Measurements from ENCODE around the gene GRIA1. TPM values are rescaled to one million over a fixed set of nuclear protein-coding genes. Genes with fewer than 3 reads are reported as not detected.

Gene GRIA1
- total RNA-seq, 4 donors from 2014 or later: 0.12 to 0.19 TPM; not detected in 2

GRCh38 chr5:153818626-153819025 is 328.2 kb downstream of the GRIA1 start:
- Histone ChIP-seq H3K9me3 (no peaks in the 10 kb centered on the region), H3K4me3 (no peak overlapping the region), H3K4me1 (no peaks in the 10 kb centered on the region), H3K27ac (no peak overlapping the region), H3K27me3 (no peaks in the 10 kb centered on the region), H3K36me3 (no peaks in the 10 kb centered on the region)
- intact Hi-C loops (cut with DNase I): no loop called here
- 92 to 93% methylated on average over 2 of the region's 2 CpGs for WGBS, 2 donors
- TF ChIP-seq POLR2A (IDR thresholded peaks at IDR 0.05): no peak
- DNase-seq: no peak

GRCh38 chr5:153823036-153823435 is 332.6 kb downstream of the GRIA1 start:
- Histone ChIP-seq H3K4me3 (no peak overlapping the region), H3K27me3 (no peaks in the 10 kb centered on the region), H3K9me3 (no peaks in the 10 kb centered on the region), H3K4me1 (no peaks in the 10 kb centered on the region), H3K27ac (no peak overlapping the region), H3K36me3 (no peaks in the 10 kb centered on the region)
- intact Hi-C loops (cut with DNase I): no loop called here
- TF ChIP-seq POLR2A (IDR thresholded peaks at IDR 0.05): no peak
- no peak for TF ChIP-seq CTCF (IDR thresholded peaks at IDR 0.05)
- no peak for DNase-seq
- 29 to 51% methylated on average over 3 of the region's 3 CpGs for WGBS, 2 donors

- intact Hi-C loops (cut with DNase I): no loop called here
- no peaks in the 10 kb centered on the region for H3K27me3 ChIP-seq
- H3K4me1 ChIP-seq: no peaks in the 10 kb centered on the region
- H3K4me3 ChIP-seq: no peak overlapping the region
- no peaks in the 10 kb centered on the region for H3K36me3 ChIP-seq
- WGBS, 2 donors: 32 to 42% methylated on average over 6 of the region's 6 CpGs
- H3K27ac ChIP-seq: no peak overlapping the region
- no peaks in the 10 kb centered on the region for H3K9me3 ChIP-seq
- DNase-seq: no peak
- TF ChIP-seq CTCF (IDR thresholded peaks at IDR 0.05): no peak
- TF ChIP-seq POLR2A (IDR thresholded peaks at IDR 0.05): no peak
These were observed 334.4 kb downstream of the GRIA1 start for GRCh38 chr5:153824909-153825308.

GRCh38 chr5:153827397-153827796 is 336.9 kb downstream of the GRIA1 start:
- no peak for TF ChIP-seq CTCF (IDR thresholded peaks at IDR 0.05)
- TF ChIP-seq POLR2A (IDR thresholded peaks at IDR 0.05): no peak
- Histone ChIP-seq H3K27me3 (no peaks in the 10 kb centered on the region), H3K4me1 (no peaks in the 10 kb centered on the region), H3K9me3 (no peaks in the 10 kb centered on the region), H3K36me3 (no peaks in the 10 kb centered on the region), H3K27ac (no peak overlapping the region), H3K4me3 (no peak overlapping the region)
- DNase-seq: no peak
- intact Hi-C loops (cut with DNase I): no loop called here
- WGBS, 2 donors: 75 to 76% methylated on average over 4 of the region's 4 CpGs

- 53 to 66% methylated on average over 8 of the region's 8 CpGs for WGBS, 2 donors
These were observed 339.1 kb downstream of the GRIA1 start for GRCh38 chr5:153829510-153830065.

More at GRCh38 chr5:153829510-153830065, 339.1 kb downstream of the GRIA1 start:
- intact Hi-C loops (cut with DNase I): no loop called here
- H3K9me3 ChIP-seq: no peaks in the 10 kb centered on the region
- H3K4me3 ChIP-seq: no peak overlapping the region
- H3K36me3 ChIP-seq: no peaks in the 10 kb centered on the region
- no peak for DNase-seq
- TF ChIP-seq POLR2A (IDR thresholded peaks at IDR 0.05): no peak
- no peak for TF ChIP-seq CTCF (IDR thresholded peaks at IDR 0.05)
- H3K4me1 ChIP-seq: no peaks in the 10 kb centered on the region
- no peaks in the 10 kb centered on the region for H3K27me3 ChIP-seq
- no peak overlapping the region for H3K27ac ChIP-seq
